NOMO-1 (cell line): ENCODE measurements around the gene SERPINC1.
"Not testable (repeated sequence)": the region's sequence is repeated elsewhere in the genome, so short reads cannot be mapped to it uniquely, and the experiment has no call there.

Experiments
- DNase-seq, 2 experiments: peaks; one replicate each; lab custom pipeline; 2025; ENCODE audit not compliant: unreplicated experiment in 2 of 2; lab: John Stamatoyannopoulos, UW

SERPINC1 gene

DNA sequence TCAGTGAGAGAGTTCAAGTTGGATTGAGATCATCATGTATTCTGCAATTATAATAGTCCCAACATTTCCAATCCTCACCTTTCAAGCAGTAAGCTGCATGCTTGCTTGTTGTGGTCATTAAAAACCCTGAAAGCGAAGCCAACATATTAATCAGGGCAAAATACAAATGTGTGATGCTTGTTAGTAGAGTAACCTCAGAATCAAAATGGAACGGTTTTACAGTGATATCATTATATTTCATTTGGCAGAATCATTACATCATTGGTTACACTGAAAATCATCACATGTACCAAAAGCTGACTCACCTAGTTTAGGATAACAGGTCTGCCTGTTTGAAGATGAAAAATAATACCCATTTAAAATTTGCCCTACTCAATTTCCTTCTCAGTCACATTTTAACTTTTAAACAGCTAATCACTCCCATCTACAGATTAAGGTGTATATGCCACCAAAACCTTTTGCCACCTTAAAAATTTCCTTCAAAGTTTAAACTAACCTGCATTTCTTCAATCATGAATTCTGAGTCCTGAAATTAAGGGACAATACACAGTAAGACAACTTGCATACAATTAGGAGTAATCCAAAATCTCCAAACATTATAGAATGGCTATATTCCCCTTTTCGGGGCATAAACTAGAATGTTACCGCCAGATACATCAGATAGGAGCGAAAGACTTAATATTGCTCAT lies 52.8 kb downstream of the SERPINC1 start:
- DNase-seq, result no peak

DNA sequence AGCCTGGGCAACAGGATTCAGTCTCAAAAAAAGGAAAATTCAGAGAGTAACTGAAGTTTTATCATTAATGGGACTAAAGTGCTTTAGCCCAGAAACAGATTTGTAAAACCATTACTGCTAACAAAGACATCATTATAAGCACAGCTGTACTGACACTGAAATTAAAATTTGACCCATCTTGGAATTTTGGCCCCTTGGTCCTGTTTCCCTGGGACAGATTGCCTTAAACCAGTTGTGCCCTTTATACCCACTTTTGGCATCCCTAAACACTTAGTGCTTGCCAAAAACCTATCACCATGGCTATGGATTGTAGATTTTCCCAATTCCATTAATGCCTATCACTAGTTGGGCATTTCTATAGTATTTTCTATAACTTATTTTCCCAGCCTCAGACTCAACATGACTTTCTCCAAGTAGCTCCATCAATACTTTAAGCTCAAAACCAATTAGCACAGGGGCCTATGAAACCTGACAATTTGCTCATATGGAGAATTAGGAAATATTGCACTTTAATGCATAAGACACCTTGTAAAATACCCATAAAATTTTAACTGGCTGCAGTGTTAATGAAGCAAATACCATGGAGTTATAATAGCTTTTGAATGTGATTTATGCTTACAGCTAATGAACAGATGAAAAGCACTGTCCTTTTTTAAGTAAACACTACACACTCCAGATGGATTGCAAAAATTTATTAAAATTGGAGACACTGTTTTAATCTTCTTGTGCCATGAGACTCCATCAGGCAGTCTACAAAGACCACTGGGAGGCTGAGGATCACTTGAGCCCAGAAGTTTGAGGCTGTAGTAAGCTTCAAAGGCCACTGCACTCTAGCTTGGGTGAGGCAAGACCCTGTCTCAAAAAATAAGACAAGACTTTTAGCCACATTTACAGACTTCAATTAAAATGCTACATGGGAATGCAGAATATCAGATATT lies 53.6 kb downstream of the SERPINC1 start:
- no peak for DNase-seq

DNA sequence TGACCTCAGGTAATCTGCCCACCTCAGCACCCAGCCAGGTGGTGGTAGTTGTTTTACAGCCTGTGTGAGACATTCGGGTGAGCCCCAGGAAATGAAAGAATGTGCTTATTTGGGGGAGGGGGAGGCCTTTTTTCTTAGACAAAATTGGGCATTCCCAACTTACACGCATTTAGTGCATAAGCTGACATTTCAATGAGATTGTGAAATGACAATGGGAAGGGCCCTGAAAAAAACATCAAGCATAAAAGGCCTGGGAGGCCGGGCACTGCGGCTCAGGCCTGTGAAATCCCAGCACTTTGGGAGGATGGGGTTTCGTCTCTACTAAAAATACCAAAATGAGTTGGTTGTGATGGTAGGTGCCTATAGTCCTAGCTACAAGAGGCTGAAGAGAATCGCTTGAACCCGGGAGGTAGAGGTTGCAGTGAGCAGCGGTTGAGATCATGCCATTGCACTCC lies 54.3 kb downstream of the SERPINC1 start:
- no peak for DNase-seq

DNA sequence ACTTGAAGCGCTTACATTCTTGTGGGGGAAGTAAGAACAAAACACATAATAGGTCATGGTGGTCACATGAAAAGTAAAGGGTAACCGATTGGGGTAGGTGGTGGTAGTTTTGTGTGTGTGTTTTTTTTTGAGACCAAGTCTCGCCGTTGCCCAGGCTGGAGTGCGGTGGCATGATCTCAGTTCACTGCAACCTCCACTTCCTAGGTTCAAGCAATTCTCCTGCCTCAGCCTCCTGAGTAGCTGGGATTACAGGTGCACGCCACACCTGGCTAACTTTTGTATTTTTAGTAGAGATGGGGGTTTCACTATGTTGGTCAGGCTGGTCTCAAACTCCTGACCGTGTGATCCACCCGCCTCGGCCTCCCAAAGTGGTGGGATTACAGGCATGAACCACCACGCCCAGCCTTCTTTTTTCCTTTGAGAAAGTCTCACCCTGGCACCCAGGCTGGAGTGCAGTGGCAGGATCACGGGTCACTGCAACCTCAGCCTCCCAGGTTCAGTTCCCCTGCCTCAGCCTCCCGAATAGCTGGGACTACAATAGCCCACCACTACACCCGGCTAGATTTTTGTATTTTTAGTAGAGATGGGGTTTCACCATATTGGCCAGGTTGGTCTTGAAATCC lies 54.9 kb downstream of the SERPINC1 start:
- not testable (repeated sequence) for DNase-seq

DNA sequence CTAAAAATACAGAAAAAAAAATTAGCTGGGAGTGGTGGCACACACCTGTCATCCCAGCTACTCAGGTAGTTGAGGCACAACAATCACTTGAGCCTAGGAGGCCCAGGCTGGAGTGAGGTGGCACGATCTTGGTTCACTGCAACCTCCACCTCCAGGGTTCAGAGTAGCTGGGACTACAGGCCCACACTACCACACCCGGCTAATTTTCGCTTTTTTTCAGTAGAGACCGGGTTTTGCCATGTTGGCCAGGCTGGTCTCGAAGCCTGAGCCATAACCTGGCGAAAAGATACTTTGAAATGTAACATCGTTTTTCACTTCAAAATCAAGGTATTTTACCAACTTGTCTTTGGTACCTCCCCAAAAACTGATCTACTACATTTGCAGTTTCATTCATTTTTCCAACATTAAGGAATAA lies 55.4 kb downstream of the SERPINC1 start:
- no peak for DNase-seq

DNA sequence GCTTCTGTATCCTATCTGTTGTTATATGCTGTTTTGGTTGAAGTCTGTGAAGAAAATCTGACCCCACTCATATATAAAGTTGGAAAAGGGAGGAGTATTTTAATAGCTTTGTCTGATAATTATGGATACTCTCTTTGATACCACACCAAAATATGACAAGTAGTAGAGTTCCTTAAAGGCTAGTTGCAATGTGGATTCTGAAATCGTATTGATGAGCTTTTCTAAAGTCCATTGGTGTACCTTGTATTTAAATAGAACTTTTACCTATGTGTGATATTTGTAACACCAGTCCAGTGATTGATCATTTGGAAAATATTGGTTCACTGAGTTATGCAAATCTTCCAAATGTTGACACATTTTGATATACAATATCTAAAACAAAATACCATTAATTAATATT lies 57.1 kb downstream of the SERPINC1 start:
- DNase-seq, result no peak

DNA sequence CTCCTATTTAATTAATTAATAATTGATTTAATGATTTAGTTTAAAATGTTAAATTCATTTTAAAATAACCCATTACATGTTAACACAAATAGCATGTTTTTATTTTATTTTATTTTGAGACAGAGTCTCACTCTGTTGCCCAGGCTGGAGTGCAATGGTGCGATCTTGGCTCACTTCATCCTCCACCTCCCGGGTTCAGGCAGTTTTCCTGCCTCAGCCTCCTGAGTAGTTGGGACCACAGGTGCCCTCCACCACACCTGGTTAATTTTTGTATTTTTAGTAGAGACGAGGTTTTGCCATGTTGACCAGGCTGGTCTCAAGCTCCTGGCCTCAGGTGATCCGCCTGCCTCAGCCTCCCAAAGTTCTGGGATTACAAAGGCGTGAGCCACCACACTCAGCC lies 57.6 kb downstream of the SERPINC1 start:
- not testable (repeated sequence) for DNase-seq

DNA sequence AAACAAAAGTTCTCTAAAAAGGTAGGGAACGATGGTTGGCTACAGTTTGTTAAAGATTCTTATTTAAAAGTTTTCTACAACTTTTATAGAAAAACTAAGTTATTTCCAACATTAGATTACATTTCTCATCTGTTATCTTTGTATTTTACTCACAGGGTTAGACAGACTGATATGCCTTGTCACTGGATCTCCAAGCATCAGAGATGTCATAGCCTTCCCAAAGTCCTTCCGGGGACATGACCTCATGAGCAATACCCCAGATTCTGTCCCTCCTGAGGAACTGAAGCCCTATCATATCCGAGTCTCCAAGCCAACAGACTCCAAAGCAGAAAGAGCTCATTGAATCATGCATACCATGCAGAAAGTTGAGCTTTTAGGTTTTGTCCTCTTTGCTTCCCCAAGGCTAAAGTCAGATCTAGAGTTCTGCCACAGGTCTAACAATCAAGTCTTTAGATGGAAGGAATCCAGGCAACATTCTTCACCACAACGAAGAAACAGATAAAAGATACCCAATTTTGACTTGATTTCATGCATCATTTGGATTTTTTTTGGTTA lies 59.7 kb downstream of the SERPINC1 start:
- DNase-seq, result no peak

DNA sequence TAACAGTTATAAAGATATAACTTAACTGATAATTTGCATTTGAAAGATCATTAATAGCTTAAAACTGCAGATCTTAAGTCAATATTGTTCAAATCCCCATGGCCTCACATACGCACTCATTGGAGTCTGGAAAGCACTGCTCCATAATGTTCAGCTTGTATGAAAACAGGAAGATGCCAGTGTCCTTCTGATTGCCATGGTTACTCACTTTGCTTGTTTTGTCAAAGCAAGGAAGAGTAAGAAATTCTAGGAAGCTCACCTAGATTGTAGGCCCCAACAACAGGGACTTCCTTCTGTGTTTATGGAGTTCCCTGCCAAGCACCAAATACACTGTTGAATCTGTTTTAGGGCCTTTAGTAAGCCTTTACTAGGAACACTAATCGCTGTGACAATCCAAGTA lies 60.2 kb downstream of the SERPINC1 start:
- no peak for DNase-seq

DNA sequence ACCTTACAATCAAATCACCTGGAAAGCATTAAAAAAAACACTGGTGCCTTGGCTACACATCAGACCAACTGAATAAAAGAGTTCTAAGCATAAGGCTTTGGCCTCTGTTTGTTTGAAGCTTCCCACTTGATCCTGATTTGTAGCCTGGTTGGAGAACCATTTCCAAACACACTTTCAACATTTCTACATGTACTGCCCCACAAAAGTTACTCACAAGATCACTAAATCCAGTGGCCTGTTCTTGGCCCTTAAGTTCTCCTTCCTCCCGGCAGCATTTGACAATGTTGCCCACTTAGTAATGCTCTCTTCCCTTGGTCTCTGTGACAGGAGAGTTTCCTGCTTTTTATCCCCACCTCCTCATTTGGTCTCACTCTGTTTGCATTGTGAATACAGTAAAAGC lies 61.1 kb downstream of the SERPINC1 start:
- no peak for DNase-seq
